Smooth muscle cell (in vitro differentiated cells): ENCODE data around the gene POLR2F. TPM values are rescaled to one million over a fixed set of nuclear protein-coding genes. Genes with fewer than 3 reads are reported as not detected.

Experiments
- DNase-seq: peaks from one replicate; lab custom pipeline; 2025; ENCODE audit not compliant: unreplicated experiment; lab: John Stamatoyannopoulos, UW
- H2AFZ ChIP-seq: fragments of 200-600 bp; sonication (generic); 2 replicates; pipeline ENCODE4 v1.6.0; 2016; ENCODE audit warnings: antibody characterized with exemption, low read depth, mild to moderate bottlenecking
- H3F3A ChIP-seq: fragments of 200-600 bp; sonication (generic); 2 replicates; pipeline ENCODE4 v1.6.0; 2017; ENCODE audit warnings: antibody characterized with exemption, low read depth
- H3K27ac ChIP-seq: fragments of 200-600 bp; sonication (generic); 2 replicates; pipeline ENCODE4 v1.5.1; 2016; ENCODE audit warnings: low read depth, mild to moderate bottlenecking
- H3K27me3 ChIP-seq: fragments of 200-600 bp; sonication (generic); 2 replicates; pipeline ENCODE4 v1.6.1; 2016; ENCODE audit warnings: low read depth, mild to moderate bottlenecking
- H3K36me3 ChIP-seq: fragments of 200-600 bp; sonication (generic); 2 replicates; pipeline ENCODE4 v1.5.1; 2016; ENCODE audit warnings: low read depth
- H3K4me1 ChIP-seq: fragments of 200-600 bp; sonication (generic); 2 replicates; pipeline ENCODE4 v1.5.1; 2016; ENCODE audit warnings: low read depth
- H3K4me2 ChIP-seq: fragments of 200-600 bp; sonication (generic); 2 replicates; pipeline ENCODE4 v1.6.0; 2016; ENCODE audit warnings: mild to moderate bottlenecking
- H3K4me3 ChIP-seq: fragments of 200-600 bp; sonication (generic); 2 replicates; pipeline ENCODE4 v1.5.1; 2016; ENCODE audit warnings: mild to moderate bottlenecking
- H3K79me2 ChIP-seq: fragments of 200-600 bp; sonication (generic); 2 replicates; pipeline ENCODE4 v1.6.0; 2016; ENCODE audit warnings: low read depth, mild to moderate bottlenecking
- H3K9ac ChIP-seq: fragments of 200-600 bp; sonication (generic); 2 replicates; pipeline ENCODE4 v1.6.0; 2016; ENCODE audit warnings: low read depth
- H3K9me3 ChIP-seq: fragments of 200-600 bp; sonication (generic); replicated peaks from 2 replicates; pipeline ENCODE4 v1.5.1; 2016; ENCODE audit warnings: low read depth
- H4K20me1 ChIP-seq: fragments of 200-600 bp; sonication (generic); 2 replicates; pipeline ENCODE4 v1.6.0; 2016; ENCODE audit warnings: low read depth
- WGBS: methylation state at CpG from one replicate; pipeline ENCODE4 v1.1.7; 2016; ENCODE audit warnings: low lambda C conversion rate; 5-methylcytosine and 5-hydroxymethylcytosine counted together
- polyA plus RNA-seq: library from polyadenylated mRNA; unstranded; fragments of >200 nt; fragmentation: Nextera tagmentation; extraction: Ambion mirVana; gene quantifications from 2 replicates; pipeline ENCODE4 v1.2.1, GENCODE V29; 2016
- total RNA-seq: library from RNA; depleted of rRNA; stranded (reverse); fragments of >200 nt; gene quantifications from 2 replicates; pipeline ENCODE4 v1.2.3, GENCODE V29; 2014
- TF ChIP-seq, protein P1 (sequence below): fragments of 200-600 bp; sonication (generic); IDR thresholded peaks from 2 replicates; pipeline ENCODE4 v1.5.1; 2017; ENCODE audit warnings: borderline replicate concordance, mild to moderate bottlenecking, antibody characterized with exemption; ENCODE audit not compliant: insufficient read depth, poor library complexity, severe bottlenecking

POLR2F gene
- total and polyA plus RNA-seq, 2 experiments from 2014 or later = 29.0 to 138 TPM

DNA sequence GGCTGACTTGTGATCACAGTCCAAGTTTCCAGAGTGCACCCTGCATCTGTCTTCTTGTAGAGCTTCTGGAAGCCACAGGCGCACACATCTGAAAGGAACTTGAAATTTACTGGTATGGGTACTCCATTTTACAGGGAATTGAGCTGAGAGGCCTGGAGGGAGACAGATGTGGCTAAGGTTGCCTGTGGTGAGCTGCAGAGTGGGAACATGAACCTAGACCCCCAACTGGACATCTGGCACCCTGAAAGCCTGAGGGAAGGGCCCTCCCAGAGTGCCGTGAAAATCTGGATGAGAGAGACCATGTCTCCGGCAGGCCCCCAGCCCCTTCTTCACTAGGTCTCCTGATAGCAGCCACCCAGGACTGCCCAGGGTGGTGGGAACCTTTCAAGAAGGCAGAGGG is 53.4 kb downstream of the POLR2F start:
- Histone ChIP-seq H3K9me3 (no peaks in the 10 kb centered on the region), H3K79me2 (no peaks in the 10 kb centered on the region), H3K4me2 (no peak overlapping the region), H2AFZ (no peak overlapping the region), H3K27me3 (no peaks in the 10 kb centered on the region), H3F3A (no peaks in the 10 kb centered on the region), H3K9ac (no peak overlapping the region), H4K20me1 (no peaks in the 10 kb centered on the region), H3K27ac (no peak overlapping the region), H3K36me3 (no peaks in the 10 kb centered on the region), H3K4me1 (no peaks in the 10 kb centered on the region), H3K4me3 (no peak overlapping the region)
- TF ChIP-seq, protein P1, sequence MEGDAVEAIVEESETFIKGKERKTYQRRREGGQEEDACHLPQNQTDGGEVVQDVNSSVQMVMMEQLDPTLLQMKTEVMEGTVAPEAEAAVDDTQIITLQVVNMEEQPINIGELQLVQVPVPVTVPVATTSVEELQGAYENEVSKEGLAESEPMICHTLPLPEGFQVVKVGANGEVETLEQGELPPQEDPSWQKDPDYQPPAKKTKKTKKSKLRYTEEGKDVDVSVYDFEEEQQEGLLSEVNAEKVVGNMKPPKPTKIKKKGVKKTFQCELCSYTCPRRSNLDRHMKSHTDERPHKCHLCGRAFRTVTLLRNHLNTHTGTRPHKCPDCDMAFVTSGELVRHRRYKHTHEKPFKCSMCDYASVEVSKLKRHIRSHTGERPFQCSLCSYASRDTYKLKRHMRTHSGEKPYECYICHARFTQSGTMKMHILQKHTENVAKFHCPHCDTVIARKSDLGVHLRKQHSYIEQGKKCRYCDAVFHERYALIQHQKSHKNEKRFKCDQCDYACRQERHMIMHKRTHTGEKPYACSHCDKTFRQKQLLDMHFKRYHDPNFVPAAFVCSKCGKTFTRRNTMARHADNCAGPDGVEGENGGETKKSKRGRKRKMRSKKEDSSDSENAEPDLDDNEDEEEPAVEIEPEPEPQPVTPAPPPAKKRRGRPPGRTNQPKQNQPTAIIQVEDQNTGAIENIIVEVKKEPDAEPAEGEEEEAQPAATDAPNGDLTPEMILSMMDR = no peak
- DNase-seq = no peak
- 90% methylated on average over 3 of the region's 3 CpGs for WGBS

- Histone ChIP-seq H3K4me2 (no peak overlapping the region), H3K4me3 (no peak overlapping the region), H3K9me3 (no peaks in the 10 kb centered on the region), H3K36me3 (no peaks in the 10 kb centered on the region), H3F3A (no peaks in the 10 kb centered on the region), H3K9ac (no peak overlapping the region), H3K27me3 (no peaks in the 10 kb centered on the region), H3K4me1 (no peaks in the 10 kb centered on the region), H2AFZ (no peak overlapping the region), H4K20me1 (no peaks in the 10 kb centered on the region), H3K27ac (no peak overlapping the region), H3K79me2 (no peaks in the 10 kb centered on the region)
- 91% methylated on average over 13 of the region's 13 CpGs for WGBS
- TF ChIP-seq, protein P1 = no peak
- no peak for DNase-seq
These were observed 53.9 kb downstream of the POLR2F start for GRCh38 chr22:38007330-38007902.

GRCh38 chr22:38009000-38009806 is 55.7 kb downstream of the POLR2F start:
- Histone ChIP-seq H3K4me1 (no peaks in the 10 kb centered on the region), H3K4me2 (no peak overlapping the region), H3K79me2 (no peaks in the 10 kb centered on the region), H4K20me1 (no peaks in the 10 kb centered on the region), H2AFZ (no peak overlapping the region), H3K36me3 (no peaks in the 10 kb centered on the region), H3K27ac (no peak overlapping the region), H3K4me3 (no peak overlapping the region), H3K9me3 (no peaks in the 10 kb centered on the region), H3F3A (no peaks in the 10 kb centered on the region), H3K27me3 (no peaks in the 10 kb centered on the region), H3K9ac (no peak overlapping the region)
- TF ChIP-seq, protein P1 = no peak
- WGBS = 79% methylated on average over 14 of the region's 14 CpGs
- DNase-seq = no peak
